Stimulated activated CD8-positive, alpha-beta memory T cell treated with anti-CD3 and anti-CD28 coated beads, Interleukin-7, amount 100 ng/mL, for 4 hours (primary cell): ENCODE measurements around the gene INVS.
"Not testable (repeated sequence)": the region's sequence is repeated elsewhere in the genome, so short reads cannot be mapped to it uniquely, and the experiment has no call there.

Experiments
- DNase-seq, 2 donors: peaks; one replicate each; pipeline ENCODE4 v3.0.0-alpha.2; 2020; ENCODE audit warnings: low read depth in 2 of 2

The INVS gene

DNA sequence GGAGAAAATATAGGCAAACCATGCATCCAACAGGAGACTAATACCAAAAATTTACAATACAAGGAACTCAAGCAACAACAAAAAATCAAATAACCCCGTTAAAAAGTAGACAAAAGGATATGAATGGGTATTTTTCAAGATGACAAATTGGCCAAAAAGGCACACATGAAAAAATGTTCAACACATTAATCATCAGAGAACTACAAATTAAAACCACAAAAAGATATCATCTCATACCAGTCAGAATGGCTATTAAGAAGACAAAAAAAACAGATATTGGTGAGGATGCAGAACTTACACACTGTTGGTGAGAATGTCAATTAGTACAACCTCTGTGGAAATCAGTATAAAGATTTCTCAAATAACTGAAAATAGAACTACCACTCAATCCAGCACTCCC is 218.7 kb downstream of the INVS start:
- no peak for DNase-seq

DNA sequence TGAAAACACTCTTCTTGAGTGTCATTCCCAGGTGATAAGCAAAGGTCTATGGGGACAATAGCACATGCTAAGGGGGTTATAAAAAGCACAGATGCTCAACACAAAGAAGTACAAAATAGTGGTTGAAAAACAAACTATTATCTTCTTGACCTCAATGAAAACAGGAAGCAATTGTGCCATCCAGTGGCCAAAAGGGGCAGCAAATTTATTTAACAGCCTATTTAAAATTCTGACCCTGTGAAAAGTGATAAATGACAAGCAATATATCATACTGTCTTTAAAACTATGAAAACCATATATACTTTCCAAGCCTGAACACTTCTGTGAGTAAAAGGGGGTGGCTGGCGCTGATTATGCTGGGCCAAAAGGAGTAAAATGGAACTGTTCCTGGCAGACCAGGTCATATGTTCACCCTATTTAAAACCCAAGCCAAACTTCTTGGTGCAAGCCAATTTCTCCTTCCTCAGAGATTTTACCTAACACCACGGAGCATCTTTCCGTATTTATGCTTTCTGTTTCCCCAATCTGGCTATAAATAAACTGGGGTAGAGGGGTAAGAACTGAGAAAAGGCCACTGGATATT is 224.0 kb downstream of the INVS start:
- DNase-seq: no peak

DNA sequence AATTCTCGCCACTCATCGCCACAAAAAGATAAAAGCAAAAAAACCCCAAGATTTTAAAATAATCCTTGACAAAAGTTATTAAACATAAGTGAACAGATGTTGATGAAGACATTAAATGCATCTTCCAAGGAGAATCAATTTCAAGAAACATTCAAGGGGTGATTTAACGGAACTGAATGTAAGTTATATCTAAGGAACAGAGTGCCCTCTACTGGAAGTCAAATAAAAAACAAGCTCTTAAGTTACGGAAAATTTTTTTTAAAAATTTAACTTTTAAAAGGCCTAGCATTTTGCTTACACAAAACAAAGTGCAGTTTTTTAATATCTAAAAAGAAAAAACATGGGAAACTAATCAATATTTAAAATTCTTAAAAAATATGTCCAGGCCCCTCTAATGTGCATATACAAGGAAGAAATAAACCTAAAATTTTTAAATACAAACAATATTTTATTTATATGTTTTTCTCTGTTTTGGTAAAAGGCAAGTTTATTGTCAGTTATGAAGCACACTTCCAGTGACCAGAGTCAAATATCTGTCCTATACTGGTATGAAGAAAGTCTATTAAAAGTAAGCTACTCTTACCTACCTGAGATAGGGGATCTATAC is 225.7 kb downstream of the INVS start:
- no peak for DNase-seq

DNA sequence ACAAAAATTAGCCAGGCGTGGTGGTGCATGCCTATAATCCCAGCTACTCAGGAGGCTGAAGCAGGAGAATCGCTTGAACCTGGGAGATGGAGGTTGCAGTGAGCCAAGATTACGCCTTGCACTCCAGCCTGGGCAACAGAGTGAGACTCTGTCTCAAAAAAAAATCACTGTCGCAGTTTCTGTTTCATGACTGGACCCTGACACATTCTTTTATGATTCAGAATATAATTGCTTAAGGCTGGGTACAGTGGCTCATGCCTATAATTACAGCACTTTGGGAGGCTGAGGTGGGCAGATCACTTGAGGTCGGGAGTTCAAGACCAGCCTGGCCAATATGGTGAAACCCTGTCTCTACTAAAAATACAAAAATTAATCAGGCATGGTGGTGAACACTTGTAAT is 239.7 kb downstream of the INVS start:
- DNase-seq: not testable (repeated sequence)

DNA sequence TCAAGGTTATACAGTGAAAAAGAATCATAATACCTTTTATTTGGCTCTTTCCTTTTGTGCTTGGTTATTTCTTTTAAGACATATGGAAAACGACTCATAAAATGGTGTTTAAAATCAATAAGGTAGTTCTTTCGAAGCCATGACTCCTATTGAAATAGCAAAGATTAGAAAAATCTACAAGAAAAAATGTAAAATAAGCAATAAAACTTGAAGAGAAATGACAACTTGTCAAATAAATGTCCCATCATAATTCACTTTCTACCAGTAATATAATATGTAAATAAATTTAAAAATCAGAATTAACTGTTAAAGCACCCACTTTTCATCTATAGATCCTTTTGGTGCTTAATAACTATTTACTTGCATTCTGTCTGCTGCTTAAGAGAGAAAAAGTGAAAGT is 241.2 kb downstream of the INVS start:
- DNase-seq: no peak

DNA sequence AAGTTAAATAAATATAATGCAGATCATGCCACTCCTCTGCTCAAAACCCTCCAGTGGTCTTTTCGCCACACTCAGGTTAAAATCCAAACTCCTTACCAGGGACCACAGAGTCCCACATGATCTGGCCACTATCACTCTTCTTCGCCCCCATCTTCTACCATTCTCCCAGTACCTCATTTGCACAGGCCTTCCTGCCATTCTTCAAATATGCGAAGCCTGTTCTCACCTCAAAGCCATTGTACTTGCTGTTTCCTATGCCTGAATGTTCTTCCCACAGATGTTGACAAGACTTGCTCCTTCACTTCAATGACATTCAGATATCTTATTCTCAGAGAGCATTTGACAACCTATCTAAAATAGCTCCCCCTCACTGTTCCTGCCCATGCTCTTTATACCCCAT is 242.8 kb downstream of the INVS start:
- DNase-seq: no peak

DNA sequence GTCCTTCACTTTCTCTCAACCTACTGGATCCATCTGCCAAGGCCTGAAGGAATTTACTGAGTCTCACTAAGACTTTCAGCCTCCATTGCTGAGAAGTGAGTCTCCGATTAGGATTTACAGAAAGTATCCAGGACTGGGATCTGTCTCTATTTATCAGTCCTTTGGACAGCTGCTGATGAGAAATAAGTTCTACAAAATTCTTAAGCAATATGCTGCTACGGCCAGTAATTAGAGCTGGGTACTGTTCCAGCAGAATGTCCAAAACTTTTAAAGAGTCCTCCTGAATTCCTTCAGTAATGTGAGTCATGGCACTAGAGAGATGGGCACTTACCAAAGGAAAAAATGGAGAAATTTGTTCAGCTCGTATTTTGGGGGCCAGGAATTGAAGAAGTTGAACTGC is 247.8 kb downstream of the INVS start:
- no peak for DNase-seq

DNA sequence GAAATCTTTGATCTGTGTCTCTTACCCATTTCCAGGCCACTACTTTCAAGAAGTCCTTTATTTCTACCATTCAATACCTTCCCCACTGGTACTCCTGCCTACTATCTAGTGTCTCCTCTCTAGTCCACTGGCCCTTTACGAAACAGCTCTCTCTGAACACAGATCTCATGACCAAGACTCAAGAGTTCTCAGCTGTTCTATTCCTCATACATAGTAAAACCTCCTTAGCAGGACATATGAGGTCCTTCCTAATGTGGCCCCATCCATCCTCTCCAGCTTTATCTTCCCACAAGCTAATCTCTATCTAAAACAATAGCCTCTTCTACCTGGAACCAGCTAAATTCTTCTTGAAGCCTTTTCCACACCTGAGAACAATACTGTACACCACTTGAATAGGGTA is 251.1 kb downstream of the INVS start:
- no peak for DNase-seq
